Measurements from ENCODE around the gene PLCB4. TPM values are rescaled to one million over a fixed set of nuclear protein-coding genes. Genes with fewer than 3 reads are reported as not detected.

PLCB4 gene
- total and polyA plus RNA-seq, 8 donors = 0.56 to 9.3 (median 2.3) TPM

GRCh38 chr20:9186396-9186795 is 117.5 kb downstream of the PLCB4 start:
- FAIRE-seq = no peak
- intact Hi-C loops (cut with DNase I) = no loop called here
- Histone ChIP-seq H3K4me3 (no peak overlapping the region), H3K36me3 (no peaks in the 10 kb centered on the region), H3K9me3 (no peaks in the 10 kb centered on the region), H3K27me3 (no peaks in the 10 kb centered on the region), H3K4me1 (no peaks in the 10 kb centered on the region), H3K27ac (no peak overlapping the region)
- WGBS, 2 donors = 49 to 50% methylated on average over 5 of the region's 5 CpGs
- no peak for DNase-seq
- no peak for ATAC-seq
- TF ChIP-seq CTCF (IDR thresholded peaks at IDR 0.05) = no peak

GRCh38 chr20:9195031-9195430 is 126.1 kb downstream of the PLCB4 start:
- no peaks in the 10 kb centered on the region for H3K4me1 ChIP-seq
- H3K36me3 ChIP-seq = no peaks in the 10 kb centered on the region
- H3K27ac ChIP-seq = no peak overlapping the region
- ATAC-seq = no peak
- intact Hi-C loops (cut with DNase I) = no loop called here
- FAIRE-seq = no peak
- H3K27me3 ChIP-seq = no peaks in the 10 kb centered on the region
- no peak for DNase-seq
- WGBS, 2 donors = 85 to 86% methylated on average over 6 of the region's 6 CpGs
- H3K9me3 ChIP-seq = no peaks in the 10 kb centered on the region
- H3K4me3 ChIP-seq = no peak overlapping the region
- TF ChIP-seq CTCF (IDR thresholded peaks at IDR 0.05) = no peak

GRCh38 chr20:9196110-9196509 is 127.2 kb downstream of the PLCB4 start:
- intact Hi-C loops (cut with DNase I) = no loop called here
- H3K9me3 ChIP-seq = no peaks in the 10 kb centered on the region
- 55 to 60% methylated on average over 1 of the region's 1 CpG for WGBS, 2 donors
- H3K27ac ChIP-seq = no peak overlapping the region
- H3K27me3 ChIP-seq = no peaks in the 10 kb centered on the region
- no peak for TF ChIP-seq CTCF (IDR thresholded peaks at IDR 0.05)
- H3K4me3 ChIP-seq = no peak overlapping the region
- H3K36me3 ChIP-seq = no peaks in the 10 kb centered on the region
- ATAC-seq (no peak), FAIRE-seq (no peak), DNase-seq (no peak)
- no peaks in the 10 kb centered on the region for H3K4me1 ChIP-seq

- ATAC-seq (no peak), FAIRE-seq (no peak), DNase-seq (no peak)
- TF ChIP-seq CTCF (IDR thresholded peaks at IDR 0.05) = no peak
- Histone ChIP-seq H3K27ac (no peak overlapping the region), H3K27me3 (no peaks in the 10 kb centered on the region), H3K4me1 (no peaks in the 10 kb centered on the region), H3K9me3 (no peaks in the 10 kb centered on the region), H3K4me3 (no peak overlapping the region), H3K36me3 (no peaks in the 10 kb centered on the region)
- intact Hi-C loops (cut with DNase I) = no loop called here
These were observed 129.6 kb downstream of the PLCB4 start for GRCh38 chr20:9198460-9198859.

GRCh38 chr20:9200196-9200595 is 131.3 kb downstream of the PLCB4 start:
- intact Hi-C loops (cut with DNase I) = no loop called here

More at GRCh38 chr20:9200196-9200595, 131.3 kb downstream of the PLCB4 start:
- Histone ChIP-seq H3K36me3 (no peaks in the 10 kb centered on the region), H3K9me3 (no peaks in the 10 kb centered on the region), H3K27ac (no peak overlapping the region), H3K27me3 (no peaks in the 10 kb centered on the region), H3K4me1 (no peaks in the 10 kb centered on the region), H3K4me3 (no peak overlapping the region)
- WGBS, 2 donors = 81 to 83% methylated on average over 5 of the region's 5 CpGs
- ATAC-seq (no peak), FAIRE-seq (no peak), DNase-seq (no peak)
- TF ChIP-seq CTCF (IDR thresholded peaks at IDR 0.05) = no peak

Data from pancreas (tissue), 10 donors.